SHP77 treated with DMSO at 0.1 percent for 48 hours (cell line): ENCODE data around the gene BEGAIN.

Experiments used
- DNase-seq: peaks from one replicate; lab custom pipeline; 2025; lab: John Stamatoyannopoulos, UW

Gene BEGAIN

DNA sequence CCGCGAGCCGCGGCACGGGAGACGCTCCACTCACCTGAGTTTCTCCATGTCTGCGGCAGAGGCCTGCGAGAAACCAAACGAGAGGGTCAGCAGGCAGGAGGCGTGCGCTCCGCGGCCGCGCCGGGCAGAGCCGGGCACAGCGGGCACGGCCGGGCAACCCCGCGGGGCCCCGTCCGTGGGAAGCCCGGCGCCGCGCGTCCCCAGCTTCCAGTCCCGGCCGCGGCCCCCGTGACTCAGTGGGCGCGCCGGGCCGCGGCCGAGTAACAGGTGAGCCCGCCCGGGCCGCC, 19.4 kb downstream of the BEGAIN start:
- DNase-seq, result no peak

DNA sequence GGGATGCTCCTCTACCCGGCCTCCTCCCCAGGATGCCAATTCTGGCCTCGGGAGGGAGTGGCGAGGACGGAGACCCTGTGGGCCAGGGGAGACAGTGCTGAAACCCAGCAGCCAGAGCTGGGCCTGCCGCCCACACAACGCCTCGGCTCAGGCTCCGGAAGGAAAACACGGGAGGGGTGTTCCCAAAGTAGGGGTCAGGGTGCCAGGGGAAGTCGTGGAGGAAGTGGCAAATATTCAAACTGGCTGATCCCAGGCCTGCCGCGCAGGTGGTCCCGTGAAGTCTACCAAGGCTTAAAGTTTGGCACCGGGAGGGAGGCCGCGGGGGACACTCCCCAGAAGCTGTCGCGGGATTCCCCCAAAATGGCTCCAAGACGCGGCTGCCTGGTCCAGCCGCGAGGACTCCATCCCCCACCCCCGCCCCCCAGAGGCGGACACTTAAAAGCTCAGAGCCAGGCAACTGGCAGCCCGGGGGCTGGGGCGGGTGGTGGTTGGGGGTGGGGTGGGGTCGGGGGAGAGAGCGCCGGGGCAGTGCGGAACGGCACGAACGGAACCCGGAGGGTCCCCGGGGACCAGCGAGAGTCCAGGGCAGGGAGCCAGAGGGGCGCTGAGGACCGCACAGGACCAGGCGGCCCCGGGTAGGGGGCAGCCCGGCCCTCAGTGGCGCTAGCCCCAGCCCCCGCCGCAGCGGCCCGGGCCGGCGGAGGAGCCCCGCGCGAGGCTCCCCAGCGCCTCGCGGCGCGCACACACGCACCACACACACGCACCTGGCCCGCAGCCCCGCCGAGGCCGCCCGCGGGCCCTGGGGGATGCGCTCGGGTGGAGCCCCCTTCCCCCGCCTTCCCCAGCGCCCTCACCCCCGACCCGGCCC, 20.0 kb downstream of the BEGAIN start:
- DNase-seq, result no peak

DNA sequence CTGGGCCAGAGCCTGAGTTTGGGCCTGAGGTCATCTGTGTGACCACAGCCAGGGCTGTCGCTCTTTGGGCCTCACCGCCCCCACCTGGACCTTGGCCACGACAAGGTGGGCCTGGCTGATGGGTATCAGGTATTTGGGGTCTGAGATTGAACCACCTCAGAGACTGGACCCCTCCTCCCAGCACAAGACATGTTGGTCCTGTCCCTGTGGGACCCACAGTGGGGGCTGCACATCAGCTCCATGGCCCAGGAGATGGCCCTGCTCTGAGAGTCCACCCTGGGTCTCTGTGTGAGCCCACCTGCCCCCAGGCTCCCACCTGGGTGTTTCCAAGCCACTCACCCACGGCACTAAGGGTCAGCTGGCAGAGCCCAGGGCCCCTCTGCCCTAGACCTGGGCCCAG, 20.6 kb downstream of the BEGAIN start:
- DNase-seq, result no peak

DNA sequence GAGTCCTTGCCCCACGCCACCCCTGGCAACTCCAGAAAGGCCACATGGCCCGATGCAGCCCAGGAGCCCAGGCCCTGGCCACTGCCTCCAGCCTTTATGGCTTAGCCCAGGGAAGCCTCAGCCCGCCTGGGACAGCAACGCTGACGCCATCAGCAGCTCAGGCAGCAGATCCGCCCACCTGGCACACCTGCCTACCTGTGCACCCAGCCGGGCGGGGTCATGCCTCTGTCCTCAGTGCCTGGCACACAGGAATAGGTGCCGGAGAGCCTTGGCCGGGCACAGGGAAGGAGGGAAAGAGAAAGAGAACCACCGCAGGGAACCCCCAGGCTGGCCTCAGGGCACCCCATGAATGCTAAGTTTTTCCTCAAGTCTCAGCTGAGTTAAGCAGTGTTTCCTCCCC, 21.1 kb downstream of the BEGAIN start:
- DNase-seq, result no peak

DNA sequence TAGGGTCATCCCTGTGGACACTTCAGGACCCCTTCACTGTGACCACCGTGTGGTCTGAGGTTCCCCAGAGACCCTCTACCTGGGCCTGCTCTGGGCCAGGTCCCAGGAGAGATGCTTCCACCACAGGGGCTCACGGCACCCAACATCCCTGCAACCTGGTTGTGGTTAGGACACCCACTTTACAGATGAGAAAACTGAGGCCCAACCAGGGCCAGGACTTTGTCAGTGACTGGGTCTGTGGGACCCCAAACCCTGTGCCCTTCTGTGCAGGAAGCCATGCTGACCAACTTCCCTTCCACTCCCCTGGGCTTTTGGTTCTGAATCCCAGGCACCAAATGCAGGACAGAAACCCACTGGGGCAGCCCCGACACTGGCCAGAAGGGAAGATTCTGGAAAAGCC, 21.6 kb downstream of the BEGAIN start:
- DNase-seq, result no peak

DNA sequence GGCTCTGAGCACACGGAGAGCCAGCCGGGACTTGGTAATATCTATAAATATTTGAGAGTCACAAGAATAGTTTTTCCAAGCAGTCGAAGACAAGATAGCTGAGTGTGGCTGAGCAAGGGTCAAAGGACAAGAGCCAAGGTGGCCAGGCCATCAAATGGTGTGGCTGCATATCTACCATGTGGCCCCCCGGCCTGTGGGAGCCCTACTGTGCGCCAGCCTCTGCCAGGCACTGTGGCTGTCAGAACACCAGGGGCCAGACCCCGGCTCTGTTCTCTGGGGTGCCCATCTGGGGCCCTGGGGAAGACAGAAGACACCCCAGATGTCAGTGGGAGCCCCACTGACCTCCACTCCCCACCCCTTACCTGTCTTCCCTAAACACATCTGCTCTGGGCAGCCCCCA, 22.7 kb downstream of the BEGAIN start:
- DNase-seq, result no peak

DNA sequence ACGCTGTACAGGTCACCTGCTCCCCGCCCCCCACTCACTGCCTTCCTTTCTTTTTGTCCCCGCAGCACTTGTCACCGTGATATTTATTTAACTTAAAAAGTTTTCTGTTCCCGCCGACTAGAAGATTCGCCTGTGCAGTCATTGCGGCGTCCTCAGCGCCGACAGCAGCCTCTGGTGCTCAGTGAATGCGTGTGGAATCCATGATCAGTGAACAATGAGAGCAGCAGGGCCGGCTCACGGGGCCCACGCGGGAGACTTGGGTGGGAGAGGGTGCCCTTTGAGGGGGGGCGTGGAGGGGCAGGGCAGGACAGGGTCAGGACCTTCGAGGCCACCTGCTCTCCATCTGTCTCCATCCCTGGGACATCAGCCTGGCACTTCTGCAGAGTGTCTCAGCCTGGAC, 24.5 kb downstream of the BEGAIN start:
- DNase-seq, result no peak

DNA sequence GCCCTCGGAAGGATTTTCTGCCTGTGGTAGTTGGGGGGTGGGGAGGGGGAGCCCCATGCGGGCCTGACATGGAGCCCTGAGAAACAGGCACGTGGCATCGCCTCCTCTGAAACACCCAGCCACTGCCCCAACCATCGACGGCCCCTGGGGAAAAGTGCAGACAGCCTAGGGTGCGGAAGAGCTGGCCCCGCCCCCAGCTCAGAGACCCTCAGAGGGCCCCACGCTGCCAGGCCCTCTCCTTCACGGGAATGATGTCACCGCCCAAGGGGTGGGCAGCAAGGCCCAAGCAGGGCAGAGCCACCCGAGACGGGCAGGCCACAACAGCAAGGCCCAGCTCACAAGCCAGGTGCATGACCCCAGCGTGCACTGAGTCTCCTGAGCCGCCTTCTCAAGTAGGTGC, 26.2 kb downstream of the BEGAIN start:
- no peak for DNase-seq

DNA sequence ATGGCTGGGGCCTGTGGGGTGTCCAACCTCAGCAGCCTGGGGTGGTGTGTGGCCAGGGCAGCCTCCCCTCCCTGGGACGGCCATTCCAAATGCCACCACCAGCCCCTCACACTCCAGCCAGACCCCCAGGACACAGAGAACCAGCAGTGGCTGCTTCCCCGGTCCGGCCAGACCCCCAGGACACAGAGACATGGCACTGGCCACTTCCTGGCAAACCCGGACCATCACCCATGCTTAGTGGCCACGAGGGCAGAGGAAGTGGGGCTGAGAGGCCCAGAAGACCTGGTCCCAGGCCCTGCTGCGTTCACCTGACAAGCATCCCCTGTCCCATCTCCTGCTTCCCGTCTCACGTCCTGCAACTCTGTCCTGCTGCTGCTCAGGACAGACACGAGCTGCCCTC, 26.7 kb downstream of the BEGAIN start:
- no peak for DNase-seq

DNA sequence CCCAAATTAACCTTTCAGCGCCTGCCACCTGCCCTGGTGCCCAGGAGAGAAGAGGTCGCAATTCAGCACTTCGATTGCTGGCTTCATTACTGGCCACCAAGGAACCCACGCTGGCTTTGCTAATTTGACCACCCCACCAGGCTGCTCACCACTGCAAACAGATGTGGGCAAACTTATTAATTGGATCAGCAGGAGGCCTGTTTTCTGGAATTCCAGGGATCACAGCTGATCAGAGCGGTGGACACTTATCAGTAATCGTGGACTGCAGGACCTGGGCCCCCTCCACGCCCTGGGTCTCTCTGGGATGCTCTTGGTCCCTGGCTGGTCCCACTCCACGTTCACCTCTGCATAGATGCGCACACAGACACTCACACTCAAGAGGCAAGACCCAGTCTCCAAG, 27.8 kb downstream of the BEGAIN start:
- no peak for DNase-seq

DNA sequence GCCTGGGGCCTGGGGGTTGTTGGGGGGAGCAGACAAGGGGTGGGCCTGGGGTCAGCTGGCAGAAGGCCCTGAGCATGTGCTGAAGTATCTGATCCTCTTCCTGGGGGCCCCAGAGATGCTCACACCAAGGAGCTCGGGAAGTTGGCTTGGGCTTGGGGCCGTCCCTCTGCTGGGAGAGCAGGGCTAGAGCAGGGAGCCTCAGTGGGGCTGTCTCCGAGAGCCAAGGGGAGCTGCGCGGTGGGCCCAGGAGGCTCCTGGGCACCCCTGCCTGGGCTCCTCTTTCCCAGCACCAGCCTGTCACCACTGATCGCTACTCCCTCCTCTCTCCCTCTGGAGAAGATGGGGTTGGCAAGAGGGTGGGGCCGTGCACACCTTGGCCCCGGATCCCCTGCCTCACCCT, 28.3 kb downstream of the BEGAIN start:
- DNase-seq, result no peak

DNA sequence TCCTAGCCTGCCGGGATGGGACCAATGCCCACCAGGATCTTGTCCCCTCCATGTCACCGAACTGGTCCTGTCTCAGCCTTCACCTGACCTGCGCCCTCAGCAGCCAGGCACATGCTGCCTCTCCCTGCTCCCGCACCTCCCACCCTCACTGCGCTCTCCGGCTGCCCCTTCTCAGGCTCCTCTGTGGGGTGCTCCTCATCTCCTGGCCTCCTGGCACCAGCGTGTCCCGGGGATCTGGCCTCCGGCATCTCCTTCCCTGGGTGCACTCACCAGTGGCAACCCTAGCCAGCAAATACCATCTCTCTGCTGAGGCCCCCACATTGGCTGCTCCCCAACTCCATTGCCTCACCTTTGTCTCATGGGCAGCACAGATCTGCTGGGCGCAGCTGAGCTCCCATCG, 29.0 kb downstream of the BEGAIN start:
- no peak for DNase-seq

DNA sequence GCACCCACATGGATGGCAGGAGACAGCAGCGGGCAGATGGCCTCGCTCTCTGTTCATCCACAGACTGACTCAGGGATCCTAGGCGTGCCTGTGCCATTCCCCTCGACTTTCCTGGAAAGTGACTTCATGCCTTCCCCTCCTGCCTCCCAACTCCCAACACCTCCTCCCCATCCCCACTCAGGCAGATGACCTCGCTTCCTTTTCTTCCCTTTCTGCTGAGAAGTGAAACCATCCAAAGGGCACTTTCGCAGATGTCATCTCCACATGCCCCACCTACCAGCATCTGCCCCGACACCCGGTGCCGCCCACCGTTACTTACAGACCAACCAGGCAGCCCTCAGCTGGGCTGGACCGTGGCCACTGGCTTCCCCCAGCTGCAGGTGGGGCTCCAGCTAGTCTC, 29.6 kb downstream of the BEGAIN start:
- DNase-seq, result peak; percentile 5

DNA sequence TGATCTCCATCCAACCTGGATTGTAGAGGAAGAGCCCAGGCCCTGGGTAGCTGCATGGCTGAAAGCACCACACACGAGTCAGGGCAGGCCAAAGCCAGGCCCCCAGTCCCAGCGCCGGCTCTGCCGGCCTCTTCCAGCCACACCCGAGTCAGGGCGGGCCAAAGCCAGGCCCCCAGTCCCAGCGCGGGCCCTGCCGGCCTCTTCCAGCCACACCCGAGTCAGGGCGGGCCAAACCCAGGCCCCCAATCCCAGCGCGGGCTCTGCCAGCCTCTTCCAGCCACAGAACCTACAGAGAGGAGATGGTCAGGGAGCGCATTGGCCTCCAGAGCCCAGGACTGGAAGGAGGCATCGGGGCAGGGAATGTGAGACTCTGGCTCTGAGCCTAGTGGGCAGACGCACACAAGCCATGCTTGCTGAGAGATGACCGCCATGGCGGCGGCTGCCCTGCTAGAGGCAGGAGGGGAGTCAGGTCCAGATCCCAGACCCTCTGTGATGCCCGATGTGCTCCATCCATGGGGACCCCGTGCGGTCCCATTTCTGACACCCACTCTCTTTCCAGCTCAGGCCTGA, 30.2 kb downstream of the BEGAIN start:
- no peak for DNase-seq

DNA sequence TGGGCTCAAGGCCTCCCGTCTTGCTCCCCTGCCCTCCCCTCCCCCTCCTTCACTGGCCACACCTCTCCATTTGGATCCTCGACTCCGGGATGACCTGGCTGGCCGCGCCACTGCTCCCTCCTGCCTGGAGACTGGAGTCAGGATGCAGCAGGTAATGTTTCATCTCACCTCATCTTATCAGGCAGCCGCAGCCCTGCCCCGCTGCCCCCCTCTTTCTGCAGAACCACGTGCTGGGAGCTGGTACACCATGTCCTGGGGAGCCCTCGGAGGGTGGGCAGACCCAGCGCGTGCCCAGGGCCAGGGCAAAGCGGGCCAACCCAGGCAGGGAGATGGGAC, 31.1 kb downstream of the BEGAIN start:
- DNase-seq, result no peak

DNA sequence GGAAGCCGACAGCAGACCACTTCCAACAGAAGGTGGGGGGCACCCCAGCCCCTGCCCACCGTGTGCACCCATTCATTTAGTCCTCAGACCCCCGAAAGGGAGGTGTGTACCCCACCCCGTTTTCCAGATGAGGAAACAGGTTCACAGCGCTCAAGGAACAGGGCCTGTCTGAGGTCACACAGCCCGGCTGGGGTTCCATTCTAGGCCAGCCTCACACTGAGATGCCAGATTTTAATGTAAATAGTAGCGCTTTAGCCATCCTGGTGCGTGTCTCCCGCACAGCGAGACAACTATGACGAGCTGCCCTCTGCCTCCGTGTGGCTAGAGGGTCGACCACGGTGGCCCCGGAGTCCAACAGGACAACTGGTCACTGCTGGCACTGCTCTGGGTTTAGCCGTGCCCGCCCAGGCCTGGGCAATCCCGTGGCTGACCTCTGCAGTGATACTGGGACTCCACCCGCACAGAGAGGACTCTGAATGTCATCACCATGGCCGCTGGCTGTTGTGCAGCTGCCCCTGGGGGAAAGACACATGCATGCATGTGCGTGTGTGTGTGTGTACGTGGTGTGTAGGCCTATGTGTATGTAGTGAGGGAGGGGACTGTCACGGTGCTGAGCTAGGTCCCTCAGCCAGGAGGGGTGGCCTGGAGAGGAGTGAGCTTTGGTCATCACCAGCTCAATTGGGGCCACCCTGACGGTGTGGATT, 31.6 kb downstream of the BEGAIN start:
- DNase-seq, result no peak

DNA sequence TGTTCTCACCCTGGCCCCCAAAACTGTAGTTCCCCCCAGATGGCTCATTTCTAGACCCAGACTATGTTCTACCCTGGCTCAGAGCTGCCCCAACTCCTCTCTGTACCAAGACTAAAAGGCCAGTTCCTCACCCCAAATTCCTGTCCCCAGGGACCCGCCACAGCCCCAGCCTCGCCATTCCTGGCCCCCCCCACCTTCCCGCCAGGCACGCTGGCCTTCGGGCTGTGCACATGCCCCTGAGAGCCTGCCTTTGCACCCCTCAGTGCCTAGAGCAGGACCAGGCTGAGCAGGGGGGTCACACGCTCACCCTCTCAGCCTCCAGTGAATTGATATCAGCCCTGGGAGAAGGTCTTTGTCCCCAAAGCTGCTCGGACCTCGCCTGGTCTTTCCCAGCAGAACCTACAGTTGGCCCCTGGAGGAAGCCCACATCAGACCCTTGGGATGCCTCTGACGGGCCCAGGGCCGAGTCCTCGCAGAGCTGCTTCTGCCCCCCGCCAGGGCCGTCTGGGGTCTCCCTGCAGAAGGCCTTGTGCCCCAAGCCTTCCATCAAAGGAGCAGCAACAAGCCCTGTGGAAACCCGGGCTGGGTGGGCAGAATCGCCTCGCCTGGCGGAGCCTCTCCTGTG, 32.4 kb downstream of the BEGAIN start:
- no peak for DNase-seq

DNA sequence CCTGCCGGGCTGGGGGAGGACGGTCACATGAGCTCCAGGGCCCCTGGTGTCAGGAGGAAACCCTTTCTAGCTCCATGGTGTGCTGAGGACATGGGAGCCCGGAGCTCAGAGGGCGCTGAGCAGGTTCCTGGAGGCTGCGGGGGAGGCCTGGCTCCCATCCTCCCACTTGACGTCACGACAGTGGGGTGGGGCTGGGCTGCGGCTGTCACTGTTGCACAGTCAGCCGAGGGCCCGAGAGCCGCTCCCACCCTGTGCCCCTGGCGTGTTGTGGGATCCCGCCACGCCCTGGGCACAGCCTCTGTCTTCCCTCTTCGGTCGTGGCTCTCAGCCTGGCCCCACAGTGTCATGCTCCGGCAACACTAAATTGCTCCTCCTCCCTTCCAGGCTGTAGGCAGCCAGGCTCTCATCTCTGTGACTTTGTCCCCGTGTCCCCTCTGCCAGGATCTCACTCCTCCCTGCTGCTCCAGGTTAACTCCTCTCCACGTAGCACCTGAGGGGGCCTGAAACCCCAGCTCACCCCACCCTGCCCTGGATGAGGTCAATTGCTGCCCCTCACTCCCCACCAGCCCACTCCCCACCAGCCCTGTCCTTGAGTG, 33.0 kb downstream of the BEGAIN start:
- DNase-seq, result no peak

DNA sequence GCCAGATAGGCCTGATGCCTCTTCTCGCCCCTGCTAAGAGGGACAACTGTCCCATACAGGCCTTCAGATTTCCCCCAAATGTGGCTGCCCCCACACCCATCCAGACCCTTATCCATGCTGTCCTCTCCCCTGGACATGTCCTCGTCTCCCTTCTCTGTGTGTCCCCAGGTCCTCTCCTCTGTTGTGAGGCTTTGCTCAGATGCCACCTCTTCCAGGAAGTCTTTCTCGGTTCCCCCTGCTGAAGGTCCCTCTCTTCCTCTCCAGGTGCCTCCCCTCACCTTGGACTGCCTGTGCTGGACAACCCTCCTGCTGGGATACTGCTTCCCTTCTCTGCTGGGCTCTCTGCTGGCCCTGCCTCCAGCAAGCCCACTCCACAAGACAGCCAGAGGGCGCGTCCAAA, 33.7 kb downstream of the BEGAIN start:
- no peak for DNase-seq

DNA sequence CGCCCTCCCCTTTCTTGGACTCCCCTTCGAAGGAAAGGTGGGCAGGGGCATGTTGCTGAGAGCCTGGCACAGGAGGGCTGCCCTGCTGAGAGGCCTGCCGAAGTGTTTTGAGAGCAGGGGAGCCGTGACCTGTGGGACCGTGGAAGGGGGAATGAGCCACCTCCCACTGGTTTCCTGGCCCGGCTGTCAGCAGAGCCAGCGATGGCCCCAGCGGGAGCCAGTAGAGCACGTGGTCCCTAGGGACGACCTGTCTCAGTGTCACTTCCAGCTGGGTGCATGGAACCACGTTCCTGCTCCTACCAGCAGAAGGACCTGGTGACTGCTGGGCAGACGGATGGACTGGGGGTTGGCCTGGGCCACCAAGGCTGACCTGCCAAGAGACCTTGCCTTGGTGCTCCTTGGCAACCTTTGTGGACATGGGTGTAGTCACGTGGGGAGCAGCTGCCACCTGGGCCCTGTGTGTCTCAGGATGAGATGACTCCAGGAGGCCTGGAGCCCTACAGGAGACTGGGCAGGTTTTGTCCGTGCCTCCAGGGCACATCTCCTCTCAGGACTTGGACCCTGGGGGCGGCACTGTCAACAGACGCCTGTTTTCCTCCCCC, 34.6 kb downstream of the BEGAIN start:
- no peak for DNase-seq

DNA sequence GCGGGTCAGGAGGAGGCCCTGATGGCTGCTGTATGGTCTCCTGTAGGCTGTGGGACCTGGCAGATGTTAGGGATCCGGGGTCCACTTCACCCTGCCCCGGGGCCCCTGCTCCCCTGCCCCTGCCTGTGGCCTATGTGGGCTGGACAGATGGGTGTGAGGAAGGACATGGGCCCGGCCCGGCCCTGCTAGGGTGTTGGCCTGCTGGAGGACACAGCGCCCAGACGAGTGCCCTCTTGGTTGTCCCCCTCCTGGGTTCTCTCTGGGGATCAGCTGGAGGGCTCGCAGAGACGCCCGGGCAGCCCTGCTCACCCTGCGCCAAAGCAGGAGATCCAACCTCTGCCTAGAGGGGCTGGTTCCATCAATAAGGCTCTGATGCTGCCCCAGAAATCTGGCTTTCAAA, 36.2 kb downstream of the BEGAIN start:
- no peak for DNase-seq

DNA sequence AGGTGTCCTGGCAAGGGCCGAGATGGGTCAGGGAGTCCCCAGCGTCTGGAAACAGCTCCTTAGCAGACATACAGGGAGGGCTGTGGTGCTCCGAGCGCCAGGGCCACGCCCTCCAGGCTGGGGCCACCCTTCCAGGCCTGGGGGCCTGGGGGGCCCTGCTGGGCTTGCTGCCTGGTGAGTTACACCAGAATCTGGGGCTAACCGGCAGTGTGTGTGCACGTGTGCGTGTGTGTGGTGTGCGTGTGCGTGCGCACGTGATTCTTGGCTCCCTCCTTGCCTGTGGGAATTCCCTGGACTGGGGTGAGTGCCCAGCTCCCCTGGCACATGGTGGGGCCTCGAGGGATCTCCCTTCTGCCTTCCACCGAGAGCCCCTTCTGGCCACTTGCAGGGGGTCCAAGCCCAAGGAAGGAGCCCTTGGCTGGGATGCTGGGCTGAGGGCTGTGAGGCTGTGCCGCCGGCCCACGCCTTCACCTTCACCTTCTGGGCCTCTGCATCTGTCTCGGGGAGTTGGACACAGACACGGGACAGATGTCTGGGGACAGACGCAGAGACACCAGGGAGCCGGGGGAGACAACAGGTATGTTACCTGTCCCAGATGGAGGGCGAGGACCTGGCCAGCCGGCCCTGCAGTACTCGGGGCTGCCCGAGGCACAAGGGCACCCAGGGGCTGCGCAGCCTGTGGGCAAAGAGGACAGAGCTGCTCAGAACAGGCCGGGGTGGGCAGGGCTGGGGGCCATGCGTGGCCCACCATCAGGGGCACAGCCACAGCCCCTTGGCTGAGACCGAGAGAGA, 37.2 kb downstream of the BEGAIN start:
- DNase-seq, result no peak
